Activated CD8-positive, alpha-beta memory T cell treated with anti-CD3 and anti-CD28 coated beads for 1 hour (primary cell): ENCODE results near the gene RRP15.

Experiments used
- DNase-seq, 2 donors: peaks; one replicate each; pipeline ENCODE4 v3.0.0-alpha.2; 2020; ENCODE audit warnings: low read depth in 1 of 2; ENCODE audit errors: extremely low read depth in 1 of 2

The RRP15 gene

GRCh38 chr1:218284917-218285635 lies at the start of gene RRP15:
Gene RRP15, plus strand, starts transcription at chr1:218285293. Its CDS starts 24 bp downstream, at chr1:218285317.
- DNase-seq = peak; percentile 64 to 78

- DNase-seq = no peak
These were observed 42.9 kb upstream of the RRP15 start for GRCh38 chr1:218242171-218242570.

- DNase-seq = no peak
These were observed 37.8 kb upstream of the RRP15 start for GRCh38 chr1:218247339-218247738.

- DNase-seq = no peak
These were observed 35.6 kb upstream of the RRP15 start for GRCh38 chr1:218249338-218250140.

GRCh38 chr1:218250492-218250891 lies 34.6 kb upstream of the RRP15 start:
- no peak for DNase-seq

- DNase-seq = no peak
These were observed 30.7 kb upstream of the RRP15 start for GRCh38 chr1:218254296-218254946.

GRCh38 chr1:218255090-218255489 lies 30.0 kb upstream of the RRP15 start:
- DNase-seq = no peak

GRCh38 chr1:218257371-218257770 lies 27.7 kb upstream of the RRP15 start:
- no peak for DNase-seq

GRCh38 chr1:218257971-218258370 lies 27.1 kb upstream of the RRP15 start:
- no peak for DNase-seq

- no peak for DNase-seq
These were observed 25.8 kb upstream of the RRP15 start for GRCh38 chr1:218259339-218259738.

GRCh38 chr1:218259800-218260199 lies 25.3 kb upstream of the RRP15 start:
- no peak for DNase-seq

GRCh38 chr1:218262259-218262658 lies 22.8 kb upstream of the RRP15 start:
- DNase-seq = no peak

- DNase-seq = no peak
These were observed 18.7 kb upstream of the RRP15 start for GRCh38 chr1:218266356-218266755.

- no peak for DNase-seq
These were observed 12.7 kb upstream of the RRP15 start for GRCh38 chr1:218272366-218272765.

GRCh38 chr1:218273762-218274479 lies 11.2 kb upstream of the RRP15 start:
- DNase-seq = no peak

GRCh38 chr1:218274511-218274910 lies 10.6 kb upstream of the RRP15 start:
- DNase-seq = no peak

- no peak for DNase-seq
These were observed 9.3 kb upstream of the RRP15 start for GRCh38 chr1:218275823-218276222.

GRCh38 chr1:218281285-218281684 lies 3.8 kb upstream of the RRP15 start:
- no peak for DNase-seq

- DNase-seq = no peak
These were observed 646 bp upstream of the RRP15 start for GRCh38 chr1:218284377-218284916.

GRCh38 chr1:218292515-218292914 lies 7.4 kb downstream of the RRP15 start:
- DNase-seq = no peak

- DNase-seq = no peak
These were observed 9.5 kb downstream of the RRP15 start for GRCh38 chr1:218294546-218294945.
